Measurements from ENCODE around the gene MRPS12.
"Not testable (repeated sequence)": the region's sequence is repeated elsewhere in the genome, so short reads cannot be mapped to it uniquely, and the experiment has no call there.

Gene MRPS12

DNA sequence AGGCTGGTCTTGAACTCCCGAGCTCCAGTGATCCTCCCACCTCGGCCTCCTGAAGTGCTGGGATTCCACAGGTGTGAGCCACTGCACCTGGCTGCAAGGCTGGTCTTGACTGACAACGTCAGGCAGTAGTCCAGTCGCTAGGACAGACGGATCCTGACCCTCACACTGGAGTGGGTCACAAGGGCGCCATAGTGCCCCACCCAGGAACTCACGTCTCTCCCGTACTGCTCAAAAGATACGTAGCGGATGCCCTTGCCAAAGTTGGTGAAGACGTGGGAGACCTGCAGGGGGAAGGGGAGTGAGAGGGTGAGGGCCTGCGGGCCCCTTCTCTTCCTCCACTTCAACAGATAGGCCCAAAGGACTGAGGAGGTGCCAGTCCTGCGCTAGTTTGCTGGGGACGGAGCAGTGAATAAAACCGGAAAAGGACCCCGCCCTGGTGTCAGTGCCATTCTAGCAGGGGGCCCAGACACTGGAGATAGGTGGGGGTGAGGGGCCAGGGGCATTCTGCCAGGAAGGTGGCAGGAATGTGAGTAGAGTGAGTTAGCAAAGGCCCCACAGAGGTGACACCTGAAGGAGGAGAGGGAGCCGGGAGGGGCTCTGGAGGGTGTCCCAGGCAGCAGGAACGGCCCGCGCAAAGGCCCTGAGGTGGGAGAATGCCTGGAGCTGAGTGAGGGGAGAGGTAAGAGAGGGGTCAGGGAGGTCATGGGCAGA, 11.9 kb downstream of the MRPS12 start:
- DNase-seq, result no peak

DNA sequence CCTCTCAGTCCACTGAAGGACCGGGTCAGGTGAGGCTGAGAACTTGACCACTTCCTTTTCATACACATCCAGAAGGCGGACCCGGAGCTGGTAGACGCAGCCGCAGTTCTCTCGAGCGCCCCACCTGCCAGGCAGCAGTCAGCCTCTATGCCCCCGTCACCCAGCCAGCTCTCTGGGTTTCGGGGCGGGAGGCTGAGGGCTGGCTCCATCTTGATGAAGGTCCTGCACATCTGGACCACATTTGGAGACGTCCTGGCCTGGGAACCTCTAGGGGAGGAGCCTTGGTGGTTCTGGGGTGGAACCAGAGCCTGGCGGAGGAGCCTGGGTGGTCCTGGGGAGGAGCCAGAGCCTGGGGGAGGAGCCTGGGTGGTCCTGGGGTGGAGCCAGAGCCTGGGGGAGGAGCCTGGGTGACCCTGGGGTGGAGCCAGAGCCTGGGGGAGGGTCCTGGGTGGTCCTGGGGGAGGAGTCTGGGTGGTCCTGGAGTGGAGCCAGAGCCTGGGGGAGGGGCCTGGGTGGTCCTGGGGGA, 14.3 kb downstream of the MRPS12 start:
- DNase-seq, result peak; percentile 32

DNA sequence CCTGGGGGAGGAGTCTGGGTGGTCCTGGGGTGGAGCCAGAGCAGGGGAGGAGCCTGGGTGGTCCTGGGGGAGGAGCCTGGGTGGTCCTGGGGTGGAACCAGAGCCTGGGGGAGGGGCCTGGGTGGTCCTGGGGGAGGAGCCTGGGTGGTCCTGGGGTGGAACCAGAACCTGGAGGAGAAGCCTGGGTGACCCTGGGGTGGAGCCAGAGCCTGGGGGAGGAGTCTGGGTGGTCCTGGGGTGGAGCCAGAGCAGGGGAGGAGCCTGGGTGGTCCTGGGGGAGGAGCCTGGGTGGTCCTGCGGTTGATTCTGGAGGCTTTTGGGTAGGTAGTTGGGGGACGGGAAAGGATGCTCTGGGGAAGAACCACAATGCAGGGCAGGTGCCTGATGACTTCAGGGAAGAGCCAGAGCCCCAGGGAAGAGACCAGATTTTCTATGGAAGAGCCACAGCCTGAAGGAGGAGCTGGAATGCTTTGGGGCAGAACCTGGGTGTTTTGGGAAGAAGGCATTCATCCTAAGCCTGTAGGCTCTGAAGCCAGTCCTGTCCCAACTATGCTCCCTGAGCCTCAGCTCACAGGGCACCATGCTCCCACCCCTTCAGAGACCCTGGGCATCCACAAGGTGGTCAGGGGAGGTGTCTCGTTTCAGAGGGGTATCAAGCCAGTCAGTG, 15.0 kb downstream of the MRPS12 start:
- no peak for DNase-seq

DNA sequence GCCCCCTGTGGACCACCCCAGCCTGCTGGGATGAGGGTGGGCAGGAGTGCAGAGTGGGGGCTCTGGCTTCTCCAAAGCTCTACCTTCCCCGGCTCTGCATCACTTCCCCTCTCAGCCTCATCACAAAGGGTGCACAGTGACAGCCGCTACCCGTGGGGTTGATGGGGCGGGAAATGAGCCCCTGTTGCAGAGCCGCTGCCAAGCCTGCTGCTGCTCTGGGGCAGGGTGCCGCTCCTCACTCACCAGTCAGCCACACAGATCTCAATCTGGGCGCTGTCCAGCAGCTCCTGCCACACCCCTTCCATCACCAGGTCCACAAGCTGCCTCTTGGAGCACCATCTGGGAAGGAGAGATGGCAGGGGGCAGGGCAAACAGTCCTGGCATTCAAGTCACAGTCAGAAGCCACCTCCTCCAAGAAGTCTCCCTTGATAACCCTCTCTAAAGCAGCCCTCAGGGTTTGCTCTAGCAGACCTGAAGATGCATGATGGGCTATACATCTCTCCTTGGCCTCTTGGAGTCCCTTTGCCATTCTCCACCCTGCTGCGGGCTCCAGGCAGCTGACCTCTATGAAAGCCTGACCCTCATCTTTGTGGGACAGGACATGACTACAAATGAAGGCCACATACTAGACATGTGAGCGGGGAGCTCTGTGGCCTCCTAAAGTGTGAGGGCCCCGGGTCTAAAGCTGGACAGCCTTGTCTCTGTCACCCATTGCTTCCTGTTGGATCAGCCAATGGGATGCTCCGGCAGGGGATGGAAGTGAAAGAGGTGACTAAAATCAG, 15.7 kb downstream of the MRPS12 start:
- DNase-seq, result no peak

DNA sequence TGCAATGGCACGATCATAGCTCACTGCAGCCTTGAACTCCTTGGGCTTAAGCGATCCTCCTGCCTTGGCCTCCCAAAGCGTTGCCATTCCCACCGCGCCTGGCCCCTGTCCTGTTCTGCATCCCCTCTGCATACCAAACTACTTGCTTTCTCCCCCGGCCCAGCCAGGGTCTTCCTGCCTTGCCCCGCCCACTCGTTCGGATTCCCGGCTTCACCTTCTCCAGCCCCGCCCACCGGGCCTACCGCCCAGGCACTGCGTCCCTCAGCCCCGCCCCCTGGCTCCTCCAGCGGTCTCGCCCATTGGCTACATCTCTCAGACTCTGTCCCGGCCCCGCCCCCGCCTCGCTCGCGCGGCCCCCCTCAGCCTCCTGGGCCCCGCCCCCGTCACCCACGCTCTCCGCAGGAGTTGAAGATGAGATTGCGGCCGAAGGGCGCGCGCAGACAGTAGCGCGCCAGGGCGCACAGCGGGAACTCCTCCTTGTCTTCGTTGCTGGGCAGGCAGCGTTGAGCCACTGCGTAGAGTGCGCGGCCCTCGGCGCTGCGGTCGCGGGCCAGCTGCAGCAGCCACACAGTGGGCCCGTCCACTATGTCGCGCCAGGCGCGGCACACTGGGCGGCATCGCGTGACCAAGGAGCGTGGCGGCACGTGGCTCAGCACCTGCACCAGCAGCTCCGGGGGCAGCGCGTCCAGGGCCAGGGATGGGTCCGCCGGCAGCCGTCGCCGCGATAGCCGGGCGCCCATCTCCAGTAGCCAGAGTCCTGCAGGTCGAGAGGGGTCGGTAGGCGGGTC, 19.0 kb downstream of the MRPS12 start:
- peak; percentile 96 for DNase-seq

DNA sequence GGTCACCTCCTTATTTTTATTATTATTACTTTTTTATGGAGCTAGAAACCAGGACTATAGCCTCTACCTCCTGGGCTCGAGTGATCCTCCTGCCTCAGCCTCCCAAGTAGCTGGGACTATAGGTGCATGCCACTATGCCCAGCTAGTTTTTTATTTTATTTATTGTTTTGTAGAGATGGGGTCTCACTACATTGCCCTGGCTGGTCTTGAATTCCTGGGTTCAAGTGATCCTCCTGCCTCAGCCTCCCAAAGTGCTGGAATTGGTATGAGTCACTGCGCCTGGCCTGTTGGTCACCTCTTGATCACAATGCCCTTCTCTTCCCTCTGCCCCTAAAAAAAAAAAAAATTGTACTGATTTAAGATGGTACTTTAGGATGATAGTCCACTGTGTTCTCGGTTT, 20.4 kb downstream of the MRPS12 start:
- no peak for DNase-seq

DNA sequence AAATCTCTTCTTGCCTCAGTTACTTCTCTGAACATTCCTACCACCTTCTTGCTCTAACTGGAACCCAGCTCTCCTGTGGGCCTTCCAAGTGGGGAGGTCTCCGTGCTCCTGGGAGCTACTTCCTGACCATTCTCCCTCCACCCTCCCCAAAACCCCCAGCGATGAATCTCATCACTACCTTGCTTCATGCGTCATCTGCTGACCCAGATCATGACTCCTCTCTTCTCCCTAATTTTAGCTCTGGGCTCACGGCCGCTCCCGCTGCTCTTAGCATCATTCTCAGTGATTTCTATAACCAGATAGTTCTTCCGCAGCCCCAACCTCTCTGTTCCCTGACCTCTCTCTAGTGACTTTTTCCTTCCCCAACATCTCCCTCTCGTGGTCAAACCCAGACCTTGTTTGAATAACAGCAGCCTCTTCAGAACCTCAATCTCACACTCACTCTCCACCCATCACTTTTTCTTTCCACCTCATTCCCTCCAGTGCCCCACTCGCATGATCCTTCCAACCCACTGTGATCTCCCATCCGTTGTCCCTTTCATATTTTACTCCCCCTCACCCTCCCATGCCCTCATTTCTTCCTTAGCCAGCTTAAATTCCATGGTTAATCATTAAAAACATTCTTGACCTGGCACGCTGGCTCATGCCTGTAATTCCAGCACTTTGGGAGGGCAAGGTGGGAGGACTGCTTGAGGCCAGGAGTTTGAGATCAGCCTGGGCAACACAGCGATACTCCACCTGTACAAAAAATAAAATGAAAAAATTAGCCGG, 21.8 kb downstream of the MRPS12 start:
- DNase-seq, result peak; percentile 66

DNA sequence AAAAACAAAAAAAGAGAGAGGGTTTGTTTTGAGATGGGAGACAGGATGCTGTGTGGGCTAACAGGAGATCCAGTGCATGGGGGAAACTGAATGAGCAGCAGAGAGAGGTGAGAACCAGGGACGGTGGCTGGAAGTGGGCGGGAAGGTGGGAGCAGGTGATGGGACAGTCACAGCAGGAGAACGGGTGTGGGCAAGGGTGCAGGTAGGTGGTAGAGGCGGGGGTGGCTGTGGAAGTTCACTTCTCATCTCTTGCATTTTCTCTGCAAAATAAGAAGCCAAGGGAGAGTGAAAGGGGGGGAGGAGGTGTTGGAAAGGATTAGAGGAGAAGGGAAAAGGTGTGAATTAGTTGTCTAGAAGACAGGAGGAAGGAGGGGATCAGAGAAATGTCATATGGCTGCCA, 22.9 kb downstream of the MRPS12 start:
- DNase-seq, result no peak

DNA sequence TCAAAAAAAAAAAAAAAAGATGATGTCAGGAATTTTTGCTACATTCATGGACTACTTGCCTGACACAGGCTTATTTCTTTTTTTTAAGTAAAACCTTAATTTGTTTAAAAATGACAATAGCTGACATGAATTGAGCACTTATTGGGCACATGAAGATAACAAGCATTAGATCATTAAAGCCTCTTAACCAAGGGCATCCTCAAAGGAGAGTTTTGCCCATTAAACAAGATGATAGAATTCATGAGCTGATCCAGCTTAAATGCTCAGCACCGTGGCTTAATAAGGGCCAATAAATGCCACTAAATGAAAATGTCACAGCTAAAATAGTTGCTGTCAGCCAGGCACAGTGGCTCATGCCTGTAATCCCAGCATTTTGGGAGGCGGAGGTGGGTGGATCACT, 25.5 kb downstream of the MRPS12 start:
- no peak for DNase-seq

DNA sequence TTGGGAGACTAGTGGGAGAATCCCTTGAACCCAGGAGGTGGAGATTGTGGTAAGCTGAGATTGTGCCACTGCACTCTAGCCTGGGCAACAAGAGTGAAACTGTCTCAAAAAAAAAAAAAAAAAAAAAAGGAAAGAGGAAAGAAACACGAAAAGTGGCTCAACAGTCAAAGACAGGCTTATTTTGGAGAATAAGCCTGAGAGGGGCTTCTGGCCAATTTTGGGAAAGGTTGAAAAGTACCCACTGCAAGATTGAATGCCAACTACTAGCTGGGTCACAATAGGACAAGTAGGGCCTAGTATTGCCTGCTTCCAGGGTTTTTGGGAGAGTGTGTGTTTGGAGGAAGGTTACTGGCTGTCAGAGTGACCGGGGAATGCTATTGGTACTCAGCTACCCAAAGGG, 27.6 kb downstream of the MRPS12 start:
- no peak for DNase-seq

DNA sequence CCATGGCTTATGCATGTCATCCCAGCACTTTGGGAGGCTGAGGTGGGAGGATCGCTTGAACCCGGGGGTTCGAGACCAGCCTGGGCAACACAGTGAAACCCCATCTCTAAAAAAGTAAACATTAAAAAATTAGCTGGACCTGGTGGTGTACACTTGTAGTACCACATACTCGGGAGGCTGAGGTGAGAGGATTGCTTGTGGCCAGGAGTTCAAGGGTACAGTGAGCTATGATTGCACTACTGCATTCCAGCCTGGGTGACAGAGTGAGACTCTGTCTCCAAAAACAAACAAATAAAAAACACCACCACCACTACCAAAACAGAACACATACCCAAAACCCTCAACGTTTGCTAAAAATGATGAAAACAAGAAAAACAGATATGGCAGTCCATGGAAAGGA, 28.9 kb downstream of the MRPS12 start:
- no peak for DNase-seq

DNA sequence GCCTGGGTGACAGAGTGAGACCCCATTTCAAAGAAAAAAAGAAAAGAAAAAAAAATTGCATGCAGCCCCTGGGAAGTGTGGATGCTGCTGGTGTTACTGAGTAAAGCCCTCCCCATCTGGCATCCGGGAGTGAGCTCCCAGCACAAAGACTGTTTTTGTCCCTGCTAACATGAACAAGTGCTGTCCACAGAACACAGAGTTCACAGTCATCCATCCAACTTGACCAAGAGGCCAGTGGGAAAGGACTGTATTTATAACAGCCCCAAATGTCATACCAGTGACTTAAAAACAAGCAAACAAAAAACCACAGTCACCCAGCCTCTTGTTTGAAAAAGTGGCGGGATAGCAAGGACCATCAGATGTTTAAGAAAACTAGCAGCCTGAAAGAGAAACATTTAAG, 34.0 kb downstream of the MRPS12 start:
- DNase-seq, result no peak

DNA sequence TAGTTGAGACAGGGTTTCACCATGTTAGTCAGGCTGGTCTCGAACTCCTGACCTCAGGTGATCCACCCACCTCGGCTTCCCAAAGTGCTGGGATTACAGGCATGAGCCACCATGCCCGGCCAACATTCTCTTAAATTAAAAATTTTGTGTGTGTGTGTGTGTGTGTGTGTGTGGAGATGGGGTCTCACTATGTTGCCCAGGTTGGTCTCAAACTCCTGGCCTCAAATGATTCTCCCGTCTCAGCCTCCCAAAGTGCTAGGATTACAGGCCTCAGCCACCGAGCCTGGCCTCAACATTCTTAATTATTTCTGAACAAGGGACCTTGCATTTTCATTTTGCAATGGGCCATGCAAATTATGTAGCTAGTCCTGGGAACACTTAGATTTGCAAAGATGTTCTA, 35.4 kb downstream of the MRPS12 start:
- not testable (repeated sequence) for DNase-seq

DNA sequence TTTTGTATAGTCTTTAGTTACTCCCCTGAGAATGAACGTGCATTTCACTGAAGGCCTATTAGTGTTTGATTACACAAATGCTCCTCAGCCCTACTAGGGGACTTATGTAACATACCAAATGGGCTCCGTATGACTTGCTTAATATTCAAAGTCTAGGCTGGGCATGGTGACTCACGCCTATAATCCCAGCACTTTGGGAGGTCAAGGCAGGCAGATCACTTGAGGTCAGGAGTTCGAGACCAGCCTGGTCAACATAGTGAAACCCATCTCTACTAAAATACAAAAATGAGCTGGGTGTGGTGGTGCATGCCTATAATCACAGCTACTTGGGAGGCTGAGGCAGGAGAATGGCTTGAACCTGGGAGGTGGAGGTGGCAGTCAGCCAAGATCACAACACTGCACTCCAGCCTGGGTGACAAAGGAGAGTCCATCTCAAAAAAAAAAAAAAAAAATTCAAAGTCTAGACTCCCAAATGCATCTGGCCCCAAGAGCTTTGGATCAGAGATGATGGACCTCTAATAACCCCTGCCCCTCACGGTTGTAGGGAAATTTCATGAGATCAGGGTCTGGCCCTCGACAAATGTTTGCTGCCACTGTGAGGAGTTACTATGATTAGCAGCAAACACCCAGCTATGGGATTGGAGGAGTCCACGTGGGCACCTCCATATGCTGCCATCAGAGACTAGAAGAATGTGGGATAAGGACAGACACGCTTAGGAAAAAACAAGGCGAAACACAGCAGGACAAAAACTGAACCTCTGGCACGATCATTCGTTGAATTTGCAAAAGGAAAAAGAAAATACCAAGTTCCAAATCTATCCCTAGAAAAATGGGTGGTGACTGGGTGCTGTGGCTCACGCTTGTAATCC, 40.2 kb downstream of the MRPS12 start:
- no peak for DNase-seq

DNA sequence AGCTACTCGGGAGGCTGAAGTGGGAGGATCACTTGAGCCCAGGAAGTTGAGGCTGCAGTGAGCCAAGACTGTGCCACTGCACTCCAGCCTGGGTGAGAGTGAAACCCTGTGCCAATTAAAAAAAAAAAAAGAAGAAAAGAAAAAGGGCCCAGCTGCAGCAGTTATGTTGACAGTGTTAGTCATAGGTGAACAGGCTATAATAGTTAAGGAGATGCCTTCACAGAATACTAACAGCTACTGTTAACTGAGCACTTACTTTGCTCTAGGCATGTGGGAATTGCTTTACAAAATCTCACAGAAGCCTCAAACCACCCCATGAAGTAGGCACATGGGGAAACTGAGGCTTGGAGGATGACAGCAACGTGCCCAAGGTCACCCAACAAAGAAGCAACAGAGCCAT, 40.9 kb downstream of the MRPS12 start:
- DNase-seq, result no peak

DNA sequence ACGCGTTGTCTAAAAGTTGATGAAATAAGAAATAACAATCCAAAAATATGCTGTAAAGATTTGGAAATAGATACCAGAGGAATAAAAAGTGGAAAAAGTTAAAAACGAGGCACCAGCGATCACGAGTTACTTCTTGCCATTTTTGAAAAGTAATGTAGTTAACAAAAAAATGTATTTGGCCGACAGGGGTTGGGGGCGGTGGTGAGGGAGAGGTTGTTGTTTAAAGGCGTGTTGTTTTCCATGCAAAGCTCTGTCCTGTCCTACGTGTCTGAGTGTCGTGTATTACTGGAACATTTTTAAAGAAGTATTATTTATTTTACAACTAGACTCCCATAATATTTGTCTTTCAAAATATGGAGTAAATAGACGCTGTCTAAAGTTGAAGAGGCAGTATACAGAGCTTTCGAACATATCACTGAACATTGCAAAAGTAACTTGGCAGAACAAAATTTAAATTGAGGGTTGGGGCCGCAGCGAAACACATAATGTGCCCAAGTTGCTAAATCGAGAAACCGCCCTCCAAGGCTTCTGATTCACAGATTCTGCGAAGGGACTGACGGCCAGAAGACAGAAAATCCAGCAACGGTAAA, 44.0 kb downstream of the MRPS12 start:
- DNase-seq, result no peak

DNA sequence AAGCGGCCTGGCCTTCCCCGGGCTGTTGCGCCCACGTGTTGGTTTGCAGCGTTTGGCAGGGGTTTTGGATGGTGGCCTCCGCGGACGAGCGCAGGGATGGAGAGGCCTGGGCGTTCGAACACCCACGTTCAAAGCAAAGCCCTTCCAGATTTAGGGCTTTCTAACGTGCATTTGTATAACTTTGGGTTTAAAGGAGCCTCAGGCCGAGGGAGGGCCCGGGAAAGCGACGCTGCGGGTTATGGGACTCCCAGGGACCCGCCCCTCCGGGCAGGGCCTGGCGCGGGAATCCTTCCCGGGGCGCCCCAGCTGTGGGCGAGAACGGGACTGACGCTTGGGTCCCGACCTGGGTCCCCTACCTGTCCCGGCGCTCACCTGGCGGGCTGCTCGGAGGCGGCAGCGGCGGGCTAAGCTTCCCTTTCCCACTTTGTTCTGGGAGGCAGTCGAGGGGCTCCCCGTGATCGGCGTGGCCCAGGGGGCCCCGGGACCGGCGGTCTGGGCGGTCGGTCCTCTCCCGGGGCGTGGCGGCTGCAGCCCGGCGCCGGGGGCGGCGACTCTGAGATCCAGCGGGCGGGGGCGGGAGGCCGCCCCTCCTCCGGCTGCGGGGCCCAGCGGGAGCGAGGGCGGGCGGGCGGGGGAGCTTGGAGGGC, 44.6 kb downstream of the MRPS12 start, which contains the start of gene FBXO17:
TSS of gene FBXO17 (minus strand) at position 529 of the 647 bp plus-strand sequence. CDS start 25,423 bp downstream, outside the sequence.
- peak; percentile 43 for DNase-seq

DNA sequence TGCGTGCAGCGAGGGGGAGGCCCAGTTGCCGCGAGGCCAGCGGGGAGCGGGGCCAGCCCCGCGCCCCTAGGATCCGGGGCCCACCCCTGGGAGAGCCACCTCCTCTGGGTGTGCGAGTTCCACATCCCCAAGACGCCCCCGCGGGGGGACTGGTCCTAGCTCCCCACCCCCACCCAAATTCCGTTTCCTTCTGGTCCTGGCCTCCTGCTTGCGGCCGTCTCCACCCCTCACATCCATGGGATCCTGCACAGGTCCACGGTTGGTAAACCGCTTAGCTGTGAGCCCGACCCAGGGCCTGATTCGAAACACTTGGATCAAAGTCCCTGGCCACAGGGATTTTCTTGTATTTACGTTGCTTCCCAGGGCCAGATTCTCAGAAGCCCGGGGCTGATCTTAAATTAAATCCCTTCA, 45.1 kb downstream of the MRPS12 start:
- peak; percentile 43 for DNase-seq

DNA sequence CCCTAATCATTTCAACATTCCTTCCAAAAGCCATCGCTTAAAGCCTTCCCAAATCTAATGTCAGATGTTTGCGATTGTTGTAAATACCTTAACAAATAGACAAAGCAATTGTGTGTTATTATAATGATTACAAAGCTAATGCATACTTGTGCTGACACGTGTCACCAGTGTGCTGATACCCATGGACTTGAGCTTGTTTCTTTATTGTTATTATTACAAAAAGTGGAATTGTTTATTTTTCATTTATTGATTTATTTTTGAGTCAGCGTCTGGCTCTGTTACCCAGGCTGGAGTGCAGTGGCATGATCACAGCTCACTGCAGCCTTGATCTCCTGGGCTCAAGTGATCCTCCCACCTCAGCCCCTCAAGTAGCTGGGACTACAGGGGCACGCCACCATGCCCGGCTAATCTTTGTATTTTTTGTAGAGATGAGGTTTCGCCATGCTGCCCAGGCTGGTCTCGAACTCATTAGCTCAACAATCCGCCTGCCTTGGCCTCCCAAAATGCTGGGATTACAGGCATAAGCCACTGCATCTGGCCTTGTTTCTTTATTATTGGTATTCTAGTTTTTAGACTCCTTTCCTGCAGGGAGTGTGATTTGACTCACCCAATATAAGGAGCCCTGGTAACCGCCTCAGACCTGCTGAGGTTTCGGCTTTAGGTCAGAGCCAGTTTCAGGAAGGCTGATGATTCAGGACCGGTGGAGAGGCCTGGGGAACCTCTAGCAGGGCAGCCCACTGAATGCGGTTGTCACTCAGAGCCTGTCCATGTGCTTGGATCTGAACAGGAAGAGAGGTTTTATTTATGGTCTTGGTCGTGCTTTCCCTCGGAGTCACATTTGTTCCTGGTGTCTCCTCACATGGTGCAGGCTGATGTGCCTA, 46.9 kb downstream of the MRPS12 start:
- no peak for DNase-seq
